Measurements from ENCODE around the gene FNDC11. TPM values are rescaled to one million over a fixed set of nuclear protein-coding genes. Genes with fewer than 3 reads are reported as not detected.
A peak's percentile ranks its signal among the peaks of the same experiment; 100 is the strongest.
"Not testable (repeated sequence)": the region's sequence is repeated elsewhere in the genome, so short reads cannot be mapped to it uniquely, and the experiment has no call there.

The FNDC11 gene
- total RNA-seq, 8 experiments from 2014 or later: 0.36 to 3.5 (median 2.0) TPM

DNA sequence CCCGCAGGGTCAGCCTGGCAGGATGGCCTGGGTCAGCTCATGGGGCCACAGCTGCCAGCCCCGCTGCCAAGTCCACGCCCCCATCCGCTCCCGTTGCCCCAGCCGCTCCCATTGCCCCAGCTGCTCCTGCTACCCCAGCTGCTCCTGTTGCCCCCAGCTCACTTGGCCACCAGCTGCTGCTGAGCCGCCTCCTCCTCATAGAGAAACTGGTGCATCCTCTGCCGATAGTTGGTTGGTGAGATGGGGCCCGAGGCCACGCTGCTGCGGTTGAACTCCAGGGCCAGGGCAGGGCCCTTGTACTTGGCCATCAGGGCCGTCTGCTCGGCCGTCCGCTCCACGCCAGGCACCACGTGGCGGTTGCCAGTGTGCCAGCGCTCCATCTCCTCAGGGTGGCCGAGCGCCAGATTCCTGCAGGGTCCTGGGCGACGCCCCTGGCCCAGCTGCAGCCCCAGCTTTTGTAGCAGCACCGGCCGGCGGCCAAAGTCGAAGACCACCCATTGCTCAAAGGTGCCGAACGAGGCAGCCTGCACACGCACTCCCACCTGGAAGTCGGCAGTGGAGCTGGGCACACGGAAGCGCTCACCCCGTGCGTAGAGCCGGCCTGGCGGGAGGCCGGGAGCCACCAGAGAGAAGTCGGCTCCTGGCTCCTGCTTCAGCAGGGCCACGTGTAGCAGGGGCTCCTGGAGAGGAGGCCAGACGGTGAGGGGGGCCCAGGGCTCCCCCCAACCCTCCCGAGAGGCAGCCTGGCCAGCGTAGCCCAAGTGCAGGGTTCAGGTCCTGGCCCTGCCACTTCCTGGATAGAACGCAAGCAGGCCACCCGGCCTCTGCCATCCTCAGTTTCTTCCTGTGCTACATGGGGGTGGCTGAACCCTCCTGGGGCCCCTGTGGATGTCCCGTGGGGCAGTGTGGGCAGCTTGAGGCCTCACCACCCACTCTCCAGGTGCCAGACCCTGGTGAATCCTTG lies 15.3 kb downstream of the FNDC11 start:
- H3K4me1 ChIP-seq (replicated peaks in 1 of 2): peaks cover 0 to 7% of the 10 kb centered on the region in 2 donors
- in situ Hi-C loops (cut with MboI; ENCODE audit: low pct_unique_long_range_greater_than_20kb in 2 of 9, low sequenced_read_pairs in 9 of 9, unreplicated experiment in 9 of 9): no loop called here
- 83 to 90% (median 88%) methylated on average over 1 to 14 of the region's 46 CpGs; no CpG with 5 or more reads in 7 of the 10 experiments for WGBS, 10 experiments
- H3K27ac ChIP-seq: no peak overlapping the region
- H3K4me3 ChIP-seq: no peak overlapping the region
- ATAC-seq (replicated peaks in 6 of 8): no peak

DNA sequence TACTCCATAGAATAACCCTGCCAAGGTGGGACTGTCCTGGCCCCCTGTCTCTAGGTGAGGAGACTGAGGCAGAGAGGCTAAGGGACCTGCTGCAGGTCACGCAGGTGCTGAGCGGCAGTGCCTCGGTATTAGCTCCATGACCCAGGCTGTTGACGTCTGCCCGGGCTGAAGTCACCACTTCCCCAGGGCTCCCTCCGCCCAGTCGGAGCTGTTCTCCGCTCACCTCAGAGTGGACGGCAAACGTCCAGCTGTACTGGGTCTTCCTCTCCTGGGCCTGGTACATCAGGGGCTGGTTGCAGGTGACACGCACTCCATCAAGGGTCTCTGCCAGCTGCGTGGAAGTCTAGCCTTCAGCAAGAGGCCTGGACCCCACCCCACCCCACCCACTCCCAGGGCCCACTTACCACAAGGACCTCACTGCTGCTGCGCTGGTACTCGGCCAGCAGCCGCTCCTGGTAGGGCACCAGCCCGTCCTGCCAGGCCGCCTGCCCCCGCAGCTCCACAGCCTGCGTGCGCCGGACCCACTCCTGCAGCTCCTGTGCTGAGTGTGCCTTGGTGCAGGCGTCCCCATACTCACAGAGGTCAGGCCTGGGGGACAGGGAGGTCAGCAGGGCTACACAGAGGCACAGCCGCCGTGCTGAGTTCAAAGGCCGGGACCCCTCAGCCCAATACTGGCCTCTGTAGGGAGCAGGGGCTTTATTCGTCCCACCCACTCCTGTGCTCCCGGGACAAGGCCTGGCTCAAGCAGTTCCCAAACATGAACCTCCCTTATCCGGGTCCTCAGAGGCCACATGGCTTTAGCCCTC lies 16.5 kb downstream of the FNDC11 start:
- WGBS, 10 experiments: 58 to 97% (median 80%) methylated on average over 2 to 6 of the region's 28 CpGs; no CpG with 5 or more reads in 7 of the 10 experiments
- in situ Hi-C loops (cut with MboI; ENCODE audit: low pct_unique_long_range_greater_than_20kb in 2 of 9, low sequenced_read_pairs in 9 of 9, unreplicated experiment in 9 of 9): no loop called here
- ATAC-seq (replicated peaks in 6 of 8): no peak
- no peak overlapping the region for H3K27ac ChIP-seq
- no peak overlapping the region for H3K4me3 ChIP-seq
- peaks cover 0 to 9% of the 10 kb centered on the region in 2 donors for H3K4me1 ChIP-seq (replicated peaks in 1 of 2)

GRCh38 chr20:63571087-63571478 lies 17.1 kb downstream of the FNDC11 start:
- H3K4me3 ChIP-seq; ATAC-seq (replicated peaks in 6 of 8); H3K27ac ChIP-seq; H3K4me1 ChIP-seq (replicated peaks in 1 of 2); in situ Hi-C loops (cut with MboI; ENCODE audit: low pct_unique_long_range_greater_than_20kb in 2 of 9, low sequenced_read_pairs in 9 of 9, unreplicated experiment in 9 of 9): not testable (repeated sequence)
- no CpG with 5 or more reads among the region's 11 CpGs for WGBS, 10 experiments

- Histone ChIP-seq H3K4me3 (no peak overlapping the region), H3K27ac (no peak overlapping the region), H3K4me1 (replicated peaks in 1 of 2) (peaks cover 0 to 9% of the 10 kb centered on the region in 2 donors)
- 83 to 92% (median 91%) methylated on average over 5 to 9 of the region's 48 CpGs; no CpG with 5 or more reads in 7 of the 10 experiments for WGBS, 10 experiments
- ATAC-seq (replicated peaks in 6 of 8): no peak
- in situ Hi-C loops (cut with MboI; ENCODE audit: low pct_unique_long_range_greater_than_20kb in 2 of 9, low sequenced_read_pairs in 9 of 9, unreplicated experiment in 9 of 9): no loop called here
Observed at GRCh38 chr20:63572071-63572787, 18.3 kb downstream of the FNDC11 start.

DNA sequence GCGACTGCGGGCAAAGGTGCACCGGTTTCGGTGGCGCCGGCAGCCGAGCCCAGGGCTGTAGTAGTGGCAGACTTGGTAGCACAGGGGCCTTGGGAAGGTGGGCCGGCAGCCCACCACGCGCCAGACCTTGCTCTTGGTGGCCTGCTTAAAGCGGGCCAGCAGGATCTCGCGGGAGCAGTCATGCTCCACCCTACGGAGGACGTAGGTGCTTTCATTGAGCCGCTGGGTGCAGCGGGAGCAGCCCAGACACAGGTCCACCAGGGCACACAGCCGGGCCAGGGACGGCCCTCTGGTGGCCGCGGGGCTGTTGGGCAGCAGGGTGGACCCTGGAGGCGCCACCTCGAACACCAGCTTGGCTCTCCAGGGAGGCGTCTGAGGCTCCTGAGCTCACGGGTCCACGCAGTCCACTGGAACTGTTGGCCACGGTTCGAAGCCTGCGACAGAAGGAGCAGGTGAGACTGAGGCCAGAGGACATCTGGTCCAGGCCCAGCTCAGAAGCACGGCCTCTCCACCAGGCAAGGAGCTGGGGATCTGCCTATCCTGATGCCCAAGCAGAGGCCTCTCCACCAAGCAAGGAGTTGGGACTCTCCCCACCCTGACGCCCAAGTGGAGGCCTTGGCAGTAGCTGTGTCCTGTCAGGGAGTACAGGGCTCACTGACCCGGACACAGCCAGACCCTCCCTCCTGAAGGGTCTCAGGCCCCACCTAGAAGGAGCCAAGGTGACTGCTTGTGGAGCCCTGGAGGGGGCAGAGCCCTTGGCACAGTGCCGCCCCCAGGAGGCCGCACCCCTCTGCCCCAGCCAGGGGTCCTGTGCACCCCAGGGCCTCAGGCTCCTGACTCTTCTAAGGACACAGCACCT lies 19.1 kb downstream of the FNDC11 start:
- in situ Hi-C loops (cut with MboI; ENCODE audit: low pct_unique_long_range_greater_than_20kb in 2 of 9, low sequenced_read_pairs in 9 of 9, unreplicated experiment in 9 of 9): no loop called here
- WGBS, 10 experiments: 93 to 100% (median 100%) methylated on average over 1 to 5 of the region's 34 CpGs; no CpG with 5 or more reads in 7 of the 10 experiments
- peak in 5 of 8 experiments; percentile 1 to 6 (median 2) for ATAC-seq (replicated peaks in 6 of 8)
- Histone ChIP-seq H3K4me1 (replicated peaks in 1 of 2) (peaks cover 0 to 9% of the 10 kb centered on the region in 2 donors), H3K4me3 (peak overlapping the region; percentile 30 to 68 (median 54)), H3K27ac (no peak overlapping the region)

DNA sequence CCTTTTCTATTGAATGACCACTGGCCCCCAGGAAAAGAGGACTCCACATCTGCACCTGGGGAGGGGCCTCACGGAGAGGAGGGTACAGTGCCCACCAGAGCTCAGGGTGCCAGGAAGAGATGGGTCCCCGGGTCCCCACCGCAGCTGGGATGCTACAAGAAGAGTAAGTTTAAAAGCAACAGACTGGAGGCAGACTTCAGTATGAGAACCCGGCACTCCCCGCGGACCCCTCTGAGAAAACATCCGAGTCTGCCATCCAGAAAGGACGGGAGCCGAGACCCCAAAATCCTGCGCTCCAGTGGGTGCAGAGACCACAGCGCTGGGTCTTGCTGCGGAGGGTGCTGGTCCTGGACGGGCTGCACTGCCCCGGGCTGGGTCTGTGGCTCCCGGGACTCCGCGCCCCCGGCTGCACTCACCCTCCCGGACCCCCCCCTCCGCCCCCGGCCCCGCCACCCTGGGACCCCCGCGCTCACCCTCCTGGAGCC lies 19.7 kb downstream of the FNDC11 start:
- H3K4me3 ChIP-seq: peak overlapping the region; percentile 30 to 68 (median 54)
- 0% methylated on average over 2 to 3 of the region's 24 CpGs; no CpG with 5 or more reads in 8 of the 10 experiments for WGBS, 10 experiments
- H3K27ac ChIP-seq: no peak overlapping the region
- peaks cover 0 to 10% of the 10 kb centered on the region in 2 donors for H3K4me1 ChIP-seq (replicated peaks in 1 of 2)
- in situ Hi-C loops (cut with MboI; ENCODE audit: low pct_unique_long_range_greater_than_20kb in 2 of 9, low sequenced_read_pairs in 9 of 9, unreplicated experiment in 9 of 9): no loop called here
- peak; percentile 15 to 65 (median 60) for ATAC-seq (replicated peaks in 6 of 8)

DNA sequence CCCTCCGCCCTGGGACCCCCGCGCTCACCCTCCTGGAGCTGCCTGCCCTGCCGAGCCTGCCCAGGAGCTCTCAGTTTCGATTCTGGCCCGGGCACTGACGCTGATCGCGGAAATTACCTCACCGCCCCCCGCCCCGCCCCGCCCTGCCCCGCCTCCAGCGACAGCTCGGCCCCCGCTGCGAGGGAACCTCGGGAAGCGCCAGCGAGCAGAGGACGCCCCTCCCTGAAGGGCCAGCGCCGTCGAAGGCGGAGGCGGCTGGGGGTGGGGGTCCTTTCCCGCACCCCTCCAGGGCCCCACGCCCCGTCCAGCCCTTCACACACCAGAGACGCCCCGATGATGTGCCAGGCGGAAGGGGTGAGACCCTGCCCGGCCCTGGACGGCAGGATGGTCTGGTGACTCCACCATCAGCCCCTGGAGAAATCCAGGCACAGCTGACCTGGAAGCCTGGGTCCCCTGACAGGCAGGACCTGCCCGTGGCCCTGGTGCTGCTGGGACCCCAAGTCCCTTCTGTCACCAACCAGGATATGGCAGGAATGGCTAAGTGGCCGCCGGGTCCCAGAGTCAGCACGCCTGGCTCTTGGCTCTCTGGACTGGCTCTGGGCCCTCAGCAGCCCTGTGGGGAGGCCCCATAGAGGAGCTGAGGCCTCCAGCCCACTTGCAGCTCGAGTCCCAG lies 20.3 kb downstream of the FNDC11 start, which contains the start of gene HELZ2:
HELZ2 (minus strand) TSS at position 84 of the 673 bp plus-strand sequence. CDS start 1,854 bp downstream, outside the sequence.
- WGBS, 10 experiments: 14 to 70% (median 67%) methylated on average over 2 of the region's 40 CpGs; no CpG with 5 or more reads in 7 of the 10 experiments
- in situ Hi-C loops (cut with MboI; ENCODE audit: low pct_unique_long_range_greater_than_20kb in 2 of 9, low sequenced_read_pairs in 9 of 9, unreplicated experiment in 9 of 9): no loop called here
- peak within 1 kb of the TSS; percentile 30 to 68 (median 54) for H3K4me3 ChIP-seq
- no peak within 1 kb of the TSS for H3K27ac ChIP-seq
- peak; percentile 76 to 90 (median 82) for ATAC-seq (replicated peaks in 6 of 8)
- peaks cover 6 to 16% of the 10 kb centered on the region in 2 donors for H3K4me1 ChIP-seq (replicated peaks in 1 of 2)

DNA sequence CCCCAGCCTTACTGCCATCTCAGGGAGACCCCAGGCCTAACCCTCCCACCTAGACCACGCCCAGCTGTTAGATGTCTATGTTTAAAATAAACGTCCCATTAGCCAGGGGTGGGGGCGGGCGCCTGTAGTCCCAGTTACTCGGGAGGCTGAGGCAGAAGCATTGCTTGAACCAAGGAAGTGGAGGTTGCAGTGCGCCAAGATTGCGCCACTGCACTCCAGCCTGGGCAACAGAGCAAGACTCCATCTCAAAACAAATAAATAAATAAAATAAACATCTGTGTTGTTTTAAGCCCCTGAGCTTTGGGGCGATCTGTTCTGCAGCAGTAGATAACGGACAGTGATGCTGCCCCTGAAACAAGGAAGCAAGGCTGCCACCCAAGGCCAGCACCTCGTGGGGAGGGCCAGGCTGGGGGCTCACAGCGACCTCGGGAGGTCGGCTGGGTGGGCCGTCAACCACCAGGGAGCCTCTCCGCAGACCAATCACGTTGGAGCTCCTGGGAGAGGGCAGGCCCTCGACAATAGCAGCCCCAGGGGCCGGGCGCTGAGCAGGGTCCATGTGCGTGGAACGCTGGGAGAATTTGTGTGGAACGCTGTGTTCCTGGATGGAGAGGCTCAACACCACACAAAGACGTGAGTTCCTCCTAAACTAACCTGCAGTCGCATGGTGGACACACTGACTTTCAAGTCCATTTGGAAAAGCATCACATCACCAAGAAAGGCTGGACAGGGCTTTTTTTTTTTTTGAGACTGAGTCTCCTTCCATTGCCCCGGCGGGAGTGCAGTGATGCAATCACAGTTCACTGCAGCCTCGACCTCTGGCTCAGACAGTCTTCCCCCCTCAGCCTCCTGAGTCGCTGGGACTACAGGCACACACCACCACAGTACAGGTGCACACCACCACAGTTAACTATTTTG lies 21.1 kb downstream of the FNDC11 start:
- no peak overlapping the region for H3K4me3 ChIP-seq
- H3K4me1 ChIP-seq (replicated peaks in 1 of 2): peaks cover 10 to 20% of the 10 kb centered on the region in 2 donors
- 68 to 100% (median 83%) methylated on average over 1 to 15 of the region's 28 CpGs; no CpG with 5 or more reads in 4 of the 10 experiments for WGBS, 10 experiments
- no peak for ATAC-seq (replicated peaks in 6 of 8)
- in situ Hi-C loops (cut with MboI; ENCODE audit: low pct_unique_long_range_greater_than_20kb in 2 of 9, low sequenced_read_pairs in 9 of 9, unreplicated experiment in 9 of 9): no loop called here
- no peak overlapping the region for H3K27ac ChIP-seq

DNA sequence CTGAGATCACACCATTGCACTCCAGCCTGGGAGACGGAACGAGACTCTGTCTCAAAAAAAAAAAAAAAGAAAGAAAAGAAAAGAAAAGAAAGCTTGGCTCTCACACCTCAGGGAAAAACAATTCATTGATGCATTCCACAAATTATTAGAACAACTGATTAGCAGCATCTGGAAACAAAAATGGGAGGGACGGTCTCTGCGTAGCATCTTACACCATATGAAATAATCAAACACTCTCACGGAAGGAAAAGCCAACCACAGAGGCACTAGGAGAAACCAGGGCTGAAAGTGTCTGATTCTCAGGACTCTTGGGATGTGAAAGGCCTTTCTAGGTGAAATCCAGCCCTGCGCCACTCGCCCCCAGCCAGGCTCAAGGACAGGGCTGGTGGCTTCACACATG lies 22.4 kb downstream of the FNDC11 start:
- no peak overlapping the region for H3K27ac ChIP-seq
- 10 to 100% (median 83%) methylated on average over 2 to 7 of the region's 7 CpGs for WGBS, 10 experiments
- in situ Hi-C loops (cut with MboI; ENCODE audit: low pct_unique_long_range_greater_than_20kb in 2 of 9, low sequenced_read_pairs in 9 of 9, unreplicated experiment in 9 of 9): no loop called here
- no peak for ATAC-seq (replicated peaks in 6 of 8)
- peaks cover 10 to 23% of the 10 kb centered on the region in 2 donors for H3K4me1 ChIP-seq (replicated peaks in 1 of 2)
- H3K4me3 ChIP-seq: no peak overlapping the region

GRCh38 chr20:63577317-63577894 lies 23.4 kb downstream of the FNDC11 start:
- Histone ChIP-seq H3K4me3 (no peak overlapping the region), H3K4me1 (replicated peaks in 1 of 2) (peaks cover 10 to 23% of the 10 kb centered on the region in 2 donors), H3K27ac (no peak overlapping the region)
- in situ Hi-C loops (cut with MboI; ENCODE audit: low pct_unique_long_range_greater_than_20kb in 2 of 9, low sequenced_read_pairs in 9 of 9, unreplicated experiment in 9 of 9): no loop called here
- WGBS, 10 experiments: 77 to 100% (median 85%) methylated on average over 2 to 9 of the region's 19 CpGs; no CpG with 5 or more reads in 5 of the 10 experiments
- no peak for ATAC-seq (replicated peaks in 6 of 8)

All from motor neuron (in vitro differentiated cells).